Tibial artery (tissue), 4 donors: ENCODE measurements around the gene AP5M1.

Experiments
- DNase-seq, 2 donors: peaks; one replicate each; pipeline ENCODE4 v3.0.0-alpha.2; 2019
- H3K27ac ChIP-seq, 2 donors: fragments of 200-600 bp; sonication (generic) in 1 of 2; 1 replicate in 1 of 2; 2 replicates in 1 of 2; pipeline ENCODE4 v1.5.1; 2018 to 2019; ENCODE audit warnings: mild to moderate bottlenecking in 1 of 2
- H3K27me3 ChIP-seq, 2 donors: fragments of 200-600 bp; sonication (generic) in 1 of 2; one replicate each; pipeline versions ENCODE4 v1.5.1 to v1.6.0; 2016 to 2019
- H3K36me3 ChIP-seq, 3 donors: fragments of 200-600 bp; sonication (generic) in 2 of 3; one replicate each; pipeline ENCODE4 v1.5.1; 2016 to 2019; ENCODE audit warnings: mild to moderate bottlenecking in 2 of 3
- H3K4me1 ChIP-seq, 4 donors: fragments of 200-600 bp; sonication (generic) in 2 of 4; 1 replicate in 3 of 4; 2 replicates in 1 of 4; pipeline ENCODE4 v1.5.1; 2016 to 2019
- H3K4me3 ChIP-seq, 2 donors: fragments of 200-600 bp; sonication (generic) in 1 of 2; 1 replicate in 1 of 2; 2 replicates in 1 of 2; pipeline ENCODE4 v1.5.1; 2018 to 2019; ENCODE audit warnings: mild to moderate bottlenecking in 2 of 2
- H3K9me3 ChIP-seq, 3 donors: fragments of 200-600 bp; sonication (generic) in 1 of 3; one replicate each; pipeline ENCODE4 v1.5.1; 2016 to 2019
- CTCF ChIP-seq, 2 experiments: fragments of 200-600 bp in 1 of 2; fragments of 450-650 bp in 1 of 2; IDR thresholded peaks; one replicate each; pipeline ENCODE4 v1.5.1; 2017 to 2019; ENCODE audit warnings: antibody characterized with exemption in 2 of 2, mild to moderate bottlenecking in 1 of 2, moderate library complexity in 1 of 2
- intact Hi-C: fragments of 100-400 bp; cut with DNase I; formaldehyde crosslinking; loops from one replicate; pipeline ENCODE4 v1.15.0; 2023; ENCODE audit warnings: low total_unique reads

Gene AP5M1

GRCh38 chr14:57291692-57292647, 23.2 kb downstream of the AP5M1 start:
- no peaks in the 10 kb centered on the region for H3K4me1 ChIP-seq
- intact Hi-C loops = no loop called here
- no peak for DNase-seq
- no peak overlapping the region for H3K27ac ChIP-seq
- H3K27me3 ChIP-seq = no peaks in the 10 kb centered on the region
- no peaks in the 10 kb centered on the region for H3K9me3 ChIP-seq
- no peak for TF ChIP-seq CTCF (IDR thresholded peaks at IDR 0.05)
- H3K36me3 ChIP-seq = peaks cover 9 to 18% (median 13%) of the 10 kb centered on the region in 3 donors
- no peak overlapping the region for H3K4me3 ChIP-seq

- Histone ChIP-seq H3K4me1 (no peaks in the 10 kb centered on the region), H3K36me3 (peaks cover 0 to 10% (median 5%) of the 10 kb centered on the region in 3 donors), H3K4me3 (no peak overlapping the region), H3K27ac (no peak overlapping the region), H3K9me3 (no peaks in the 10 kb centered on the region), H3K27me3 (no peaks in the 10 kb centered on the region)
- intact Hi-C loops = no loop called here
- no peak for DNase-seq
- TF ChIP-seq CTCF (IDR thresholded peaks at IDR 0.05) = peak in 1 of 2 experiments; percentile 22
These were observed 25.4 kb downstream of the AP5M1 start for GRCh38 chr14:57293866-57294837.

- no peak overlapping the region for H3K4me3 ChIP-seq
- H3K9me3 ChIP-seq = no peaks in the 10 kb centered on the region
- no peaks in the 10 kb centered on the region for H3K36me3 ChIP-seq
- intact Hi-C loops = no loop called here
- no peak for DNase-seq
- H3K27me3 ChIP-seq = no peaks in the 10 kb centered on the region
- TF ChIP-seq CTCF (IDR thresholded peaks at IDR 0.05) = no peak
- no peak overlapping the region for H3K27ac ChIP-seq
- no peaks in the 10 kb centered on the region for H3K4me1 ChIP-seq
These were observed 26.5 kb downstream of the AP5M1 start for GRCh38 chr14:57295239-57295638.

GRCh38 chr14:57297852-57298251, 29.1 kb downstream of the AP5M1 start:
- no peak for TF ChIP-seq CTCF (IDR thresholded peaks at IDR 0.05)
- H3K27me3 ChIP-seq = no peaks in the 10 kb centered on the region
- no peaks in the 10 kb centered on the region for H3K4me1 ChIP-seq
- H3K36me3 ChIP-seq = no peaks in the 10 kb centered on the region
- no peak overlapping the region for H3K27ac ChIP-seq
- no peak overlapping the region for H3K4me3 ChIP-seq
- DNase-seq = no peak
- H3K9me3 ChIP-seq = no peaks in the 10 kb centered on the region
- intact Hi-C loops = no loop called here

GRCh38 chr14:57299511-57299910, 30.7 kb downstream of the AP5M1 start:
- intact Hi-C loops = no loop called here
- TF ChIP-seq CTCF (IDR thresholded peaks at IDR 0.05) = no peak

More at GRCh38 chr14:57299511-57299910, 30.7 kb downstream of the AP5M1 start:
- Histone ChIP-seq H3K36me3 (no peaks in the 10 kb centered on the region), H3K27ac (no peak overlapping the region), H3K4me3 (no peak overlapping the region), H3K4me1 (no peaks in the 10 kb centered on the region), H3K9me3 (no peaks in the 10 kb centered on the region), H3K27me3 (no peaks in the 10 kb centered on the region)
- no peak for DNase-seq
